ENCODE data around the gene DAGLA. TPM values are rescaled to one million over a fixed set of nuclear protein-coding genes. Genes with fewer than 3 reads are reported as not detected.

The DAGLA gene
- total and polyA plus RNA-seq, 2 donors from 2014 or later, result 1.4 to 3.9 TPM

- Histone ChIP-seq H3K9me3 (ENCODE audit: control insufficient read depth in 2 of 3, insufficient read depth in 1 of 3, low read length in 3 of 3) (no peaks in the 10 kb centered on the region), H3K27ac (ENCODE audit: low read depth in 2 of 2, low read length in 2 of 2) (no peak overlapping the region), H3K4me3 (ENCODE audit: low read length in 3 of 3) (no peak overlapping the region), H3K4me1 (ENCODE audit: control insufficient read depth in 2 of 3, insufficient read depth in 2 of 3, low read depth in 1 of 3, low read length in 3 of 3) (no peaks in the 10 kb centered on the region), H3K36me3 (ENCODE audit: control insufficient read depth in 2 of 3, insufficient read depth in 3 of 3, low read length in 3 of 3) (no peaks in the 10 kb centered on the region), H3K27me3 (ENCODE audit: control insufficient read depth, insufficient read depth, low read length) (no peaks in the 10 kb centered on the region), H3K9ac (ENCODE audit: low read length in 3 of 3) (no peak overlapping the region)
- no peak for DNase-seq
- FAIRE-seq, result no peak
- TF ChIP-seq, protein P1, sequence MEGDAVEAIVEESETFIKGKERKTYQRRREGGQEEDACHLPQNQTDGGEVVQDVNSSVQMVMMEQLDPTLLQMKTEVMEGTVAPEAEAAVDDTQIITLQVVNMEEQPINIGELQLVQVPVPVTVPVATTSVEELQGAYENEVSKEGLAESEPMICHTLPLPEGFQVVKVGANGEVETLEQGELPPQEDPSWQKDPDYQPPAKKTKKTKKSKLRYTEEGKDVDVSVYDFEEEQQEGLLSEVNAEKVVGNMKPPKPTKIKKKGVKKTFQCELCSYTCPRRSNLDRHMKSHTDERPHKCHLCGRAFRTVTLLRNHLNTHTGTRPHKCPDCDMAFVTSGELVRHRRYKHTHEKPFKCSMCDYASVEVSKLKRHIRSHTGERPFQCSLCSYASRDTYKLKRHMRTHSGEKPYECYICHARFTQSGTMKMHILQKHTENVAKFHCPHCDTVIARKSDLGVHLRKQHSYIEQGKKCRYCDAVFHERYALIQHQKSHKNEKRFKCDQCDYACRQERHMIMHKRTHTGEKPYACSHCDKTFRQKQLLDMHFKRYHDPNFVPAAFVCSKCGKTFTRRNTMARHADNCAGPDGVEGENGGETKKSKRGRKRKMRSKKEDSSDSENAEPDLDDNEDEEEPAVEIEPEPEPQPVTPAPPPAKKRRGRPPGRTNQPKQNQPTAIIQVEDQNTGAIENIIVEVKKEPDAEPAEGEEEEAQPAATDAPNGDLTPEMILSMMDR (IDR thresholded peaks at IDR 0.05; ENCODE audit: borderline replicate concordance, extremely low read depth, insufficient read depth), result no peak
- intact Hi-C loops (cut with DNase I), result no loop called here
These were observed 83.9 kb downstream of the DAGLA start for GRCh38 chr11:61763930-61764605.

GRCh38 chr11:61764606-61765260 lies 84.5 kb downstream of the DAGLA start:
- intact Hi-C loops (cut with DNase I), result no loop called here
- no peaks in the 10 kb centered on the region for H3K9me3 ChIP-seq (ENCODE audit: control insufficient read depth in 2 of 3, insufficient read depth in 1 of 3, low read length in 3 of 3)
- H3K4me1 ChIP-seq (ENCODE audit: control insufficient read depth in 2 of 3, insufficient read depth in 2 of 3, low read depth in 1 of 3, low read length in 3 of 3), result no peaks in the 10 kb centered on the region
- DNase-seq (peak in 2 of 5 donors; percentile 32 to 59), FAIRE-seq (no peak)
- TF ChIP-seq, protein P1 (IDR thresholded peaks at IDR 0.05; ENCODE audit: borderline replicate concordance, extremely low read depth, insufficient read depth), result no peak
- no peak overlapping the region for H3K4me3 ChIP-seq (ENCODE audit: low read length in 3 of 3)
- H3K27me3 ChIP-seq (ENCODE audit: control insufficient read depth, insufficient read depth, low read length), result no peaks in the 10 kb centered on the region
- no peak overlapping the region for H3K27ac ChIP-seq (ENCODE audit: low read depth in 2 of 2, low read length in 2 of 2)
- H3K9ac ChIP-seq (ENCODE audit: low read length in 3 of 3), result no peak overlapping the region
- H3K36me3 ChIP-seq (ENCODE audit: control insufficient read depth in 2 of 3, insufficient read depth in 3 of 3, low read length in 3 of 3), result no peaks in the 10 kb centered on the region

DNA sequence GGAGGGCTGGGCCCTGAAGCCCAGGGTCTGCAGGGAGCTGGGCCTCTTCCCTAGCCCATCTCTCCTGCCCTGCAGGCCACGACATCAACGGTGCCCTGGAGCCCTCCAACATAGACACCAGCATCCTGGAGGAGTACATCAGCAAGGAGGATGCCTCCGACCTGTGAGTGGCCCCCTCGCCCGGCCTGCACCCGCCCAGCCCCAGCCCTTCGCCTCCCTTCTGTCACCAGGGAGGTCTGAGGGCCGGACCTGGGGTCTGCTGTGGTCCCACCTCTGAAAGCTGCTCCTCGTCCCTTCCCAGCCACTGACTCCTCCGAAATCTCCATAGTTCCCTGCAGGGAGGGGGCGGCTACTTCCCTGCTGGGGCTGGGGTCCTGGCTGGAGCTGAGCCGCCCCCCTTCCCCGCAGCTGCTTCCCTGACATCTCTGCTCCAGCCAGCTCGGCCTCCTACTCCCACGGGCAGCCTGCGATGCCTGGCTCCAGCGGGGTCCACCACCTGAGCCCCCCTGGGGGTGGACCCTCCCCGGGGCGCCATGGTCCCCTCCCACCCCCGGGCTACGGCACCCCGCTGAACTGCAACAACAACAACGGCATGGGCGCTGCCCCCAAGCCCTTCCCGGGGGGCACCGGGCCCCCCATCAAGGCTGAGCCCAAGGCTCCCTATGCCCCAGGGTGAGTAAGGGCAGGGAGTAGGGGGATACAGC lies 85.5 kb downstream of the DAGLA start:
- DNase-seq, result no peak
- intact Hi-C loops (cut with DNase I), result no loop called here
- H3K27ac ChIP-seq (ENCODE audit: low read depth in 2 of 2, low read length in 2 of 2), result no peak overlapping the region
- H3K36me3 ChIP-seq (ENCODE audit: control insufficient read depth in 2 of 3, insufficient read depth in 3 of 3, low read length in 3 of 3), result no peaks in the 10 kb centered on the region
- H3K9ac ChIP-seq (ENCODE audit: low read length in 3 of 3), result no peak overlapping the region
- no peak overlapping the region for H3K4me3 ChIP-seq (ENCODE audit: low read length in 3 of 3)
- TF ChIP-seq, protein P1 (IDR thresholded peaks at IDR 0.05; ENCODE audit: borderline replicate concordance, extremely low read depth, insufficient read depth), result no peak
- H3K9me3 ChIP-seq (ENCODE audit: control insufficient read depth in 2 of 3, insufficient read depth in 1 of 3, low read length in 3 of 3), result no peaks in the 10 kb centered on the region
- no peaks in the 10 kb centered on the region for H3K27me3 ChIP-seq (ENCODE audit: control insufficient read depth, insufficient read depth, low read length)
- FAIRE-seq, result no peak
- no peaks in the 10 kb centered on the region for H3K4me1 ChIP-seq (ENCODE audit: control insufficient read depth in 2 of 3, insufficient read depth in 2 of 3, low read depth in 1 of 3, low read length in 3 of 3)

All from kidney (tissue), 14 donors.